Osteoblast (primary cell): ENCODE results near the gene FGD4. TPM values are rescaled to one million over a fixed set of nuclear protein-coding genes. Genes with fewer than 3 reads are reported as not detected.
"Not testable (repeated sequence)": the region's sequence is repeated elsewhere in the genome, so short reads cannot be mapped to it uniquely, and the experiment has no call there.

Experiments used
- DNase-seq: peaks from one replicate; pipeline ENCODE4 v3.0.0; 2011; ENCODE audit warnings: low spot score, mixed read lengths; ENCODE audit not compliant: insufficient read length; ENCODE audit errors: missing footprints
- H2AFZ ChIP-seq: 2 replicates; pipeline ENCODE4 v1.6.0; 2011; ENCODE audit warnings: mild to moderate bottlenecking, low read length
- H3K27ac ChIP-seq: 2 replicates; pipeline ENCODE4 v1.5.1; 2011; ENCODE audit warnings: mild to moderate bottlenecking, low read depth, low read length, moderate library complexity
- H3K27me3 ChIP-seq: 2 replicates; pipeline ENCODE4 v1.6.0; 2012; ENCODE audit warnings: mild to moderate bottlenecking, control low read depth, inconsistent platforms, low read length, moderate library complexity; ENCODE audit not compliant: insufficient read depth
- H3K36me3 ChIP-seq: 2 replicates; pipeline ENCODE4 v1.5.1; 2011; ENCODE audit warnings: mild to moderate bottlenecking, low read length, control low read depth, moderate library complexity; ENCODE audit not compliant: insufficient read depth
- H3K4me1 ChIP-seq: 2 replicates; pipeline ENCODE4 v1.5.1; 2011; ENCODE audit warnings: mild to moderate bottlenecking, low read length, control low read depth, moderate library complexity; ENCODE audit not compliant: insufficient read depth
- H3K4me2 ChIP-seq: 2 replicates; pipeline ENCODE4 v1.6.0; 2011; ENCODE audit warnings: mild to moderate bottlenecking, low read length; ENCODE audit not compliant: insufficient read depth
- H3K4me3 ChIP-seq: fragments of 200-600 bp; sonication (generic); 3 replicates; pipeline ENCODE4 v1.5.1; 2012; ENCODE audit warnings: mild to moderate bottlenecking, low read length, inconsistent platforms; ENCODE audit not compliant: insufficient read depth
- H3K79me2 ChIP-seq: 2 replicates; pipeline ENCODE4 v1.6.0; 2012; ENCODE audit warnings: mild to moderate bottlenecking, low read length, control low read depth, inconsistent platforms; ENCODE audit not compliant: insufficient read depth
- H3K9me3 ChIP-seq: 2 replicates; pipeline ENCODE4 v1.5.1; 2011; ENCODE audit warnings: low read depth, low read length, control low read depth
- H4K20me1 ChIP-seq: 2 replicates; pipeline ENCODE4 v1.6.0; 2012; ENCODE audit warnings: mild to moderate bottlenecking, low read length, control low read depth; ENCODE audit not compliant: insufficient read depth
- CTCF ChIP-seq: IDR thresholded peaks from 2 replicates; pipeline ENCODE4 v1.5.1; 2011; ENCODE audit warnings: mild to moderate bottlenecking, low read depth, low read length, moderate library complexity; ENCODE audit errors: extremely low read depth
- total RNA-seq: library from RNA; depleted of rRNA; stranded (reverse); fragments of >200 nt; gene quantifications from 2 replicates; pipeline ENCODE4 v1.2.3, GENCODE V29; 2012

FGD4 gene
- total RNA-seq, 1 donor = 11.9 TPM

- no peaks in the 10 kb centered on the region for H3K36me3 ChIP-seq
- peaks cover 8% of the 10 kb centered on the region for H3K79me2 ChIP-seq
- H2AFZ ChIP-seq = no peak overlapping the region
- no peak overlapping the region for H3K4me2 ChIP-seq
- no peaks in the 10 kb centered on the region for H4K20me1 ChIP-seq
- H3K4me1 ChIP-seq = peaks cover 19% of the 10 kb centered on the region
- H3K27me3 ChIP-seq = no peaks in the 10 kb centered on the region
- H3K9me3 ChIP-seq = no peaks in the 10 kb centered on the region
- no peak overlapping the region for H3K27ac ChIP-seq
- DNase-seq = no peak
- no peak for TF ChIP-seq CTCF
- H3K4me3 ChIP-seq = no peak overlapping the region
These were observed 133.6 kb downstream of the FGD4 start for GRCh38 chr12:32532951-32533350.

GRCh38 chr12:32533506-32533905 is 134.1 kb downstream of the FGD4 start:
- not testable (repeated sequence) for DNase-seq, H3K4me3 ChIP-seq, H3K27ac ChIP-seq, H4K20me1 ChIP-seq, H3K9me3 ChIP-seq, H3K27me3 ChIP-seq, H3K36me3 ChIP-seq, H2AFZ ChIP-seq
- Histone ChIP-seq H3K4me1 (peaks cover 19% of the 10 kb centered on the region), H3K79me2 (peaks cover 12% of the 10 kb centered on the region), H3K4me2 (peak overlapping the region; percentile 80)

- no peak for TF ChIP-seq CTCF
- Histone ChIP-seq H3K4me1 (peaks cover 19% of the 10 kb centered on the region), H3K4me3 (peak overlapping the region; percentile 68), H3K79me2 (peaks cover 12% of the 10 kb centered on the region), H3K27me3 (no peaks in the 10 kb centered on the region), H4K20me1 (no peaks in the 10 kb centered on the region), H3K36me3 (no peaks in the 10 kb centered on the region), H3K27ac (peak overlapping the region; percentile 80), H2AFZ (no peak overlapping the region), H3K4me2 (peak overlapping the region; percentile 80), H3K9me3 (no peaks in the 10 kb centered on the region)
- peak; percentile 83 for DNase-seq
These were observed 134.7 kb downstream of the FGD4 start for GRCh38 chr12:32533971-32534590.

GRCh38 chr12:32534698-32535097 is 135.3 kb downstream of the FGD4 start:
- no peaks in the 10 kb centered on the region for H3K27me3 ChIP-seq
- peaks cover 19% of the 10 kb centered on the region for H3K4me1 ChIP-seq
- peak overlapping the region; percentile 80 for H3K27ac ChIP-seq
- peaks cover 12% of the 10 kb centered on the region for H3K79me2 ChIP-seq
- H4K20me1 ChIP-seq = no peaks in the 10 kb centered on the region
- no peaks in the 10 kb centered on the region for H3K9me3 ChIP-seq
- H3K4me3 ChIP-seq = peak overlapping the region; percentile 68
- no peaks in the 10 kb centered on the region for H3K36me3 ChIP-seq
- H3K4me2 ChIP-seq = peak overlapping the region; percentile 80
- TF ChIP-seq CTCF = no peak
- DNase-seq = no peak
- no peak overlapping the region for H2AFZ ChIP-seq
